HTR-8/SVneo (cell line): Measurements from ENCODE around the gene CCDC50.

Experiments
- DNase-seq: peaks from one replicate; pipeline ENCODE4 v3.0.0; 2011; ENCODE audit warnings: low spot score, mixed read lengths; ENCODE audit not compliant: insufficient read length
- FAIRE-seq: peaks from 2 replicates; lab custom pipeline; 2011; peaks lifted over from hg19 to GRCh38; lab: Jason Lieb, UNC

Gene CCDC50

GRCh38 chr3:191314109-191314728 lies 15.0 kb upstream of the CCDC50 start:
- DNase-seq (no peak), FAIRE-seq (no peak)

- DNase-seq (no peak), FAIRE-seq (no peak)
Measured at GRCh38 chr3:191316876-191317603, 12.2 kb upstream of the CCDC50 start.

- DNase-seq = no peak
- FAIRE-seq = no peak
Measured at GRCh38 chr3:191320316-191320715, 8.9 kb upstream of the CCDC50 start.

- DNase-seq (no peak), FAIRE-seq (no peak)
Measured at GRCh38 chr3:191321019-191321767, 8.0 kb upstream of the CCDC50 start.

- DNase-seq = no peak
Measured at GRCh38 chr3:191324936-191325335, 4.3 kb upstream of the CCDC50 start.

GRCh38 chr3:191327526-191327925 lies 1.7 kb upstream of the CCDC50 start:
- FAIRE-seq (no peak), DNase-seq (no peak)

More at GRCh38 chr3:191324936-191325335, 4.3 kb upstream of the CCDC50 start:
- FAIRE-seq = no peak

GRCh38 chr3:191328383-191328961 lies 722 bp upstream of the CCDC50 start:
- FAIRE-seq (no peak), DNase-seq (no peak)

GRCh38 chr3:191329654-191330529 lies 698 bp downstream of the CCDC50 start, which contains the start of gene UTS2B:
UTS2B (minus strand) TSS chr3:191330526; CDS start chr3:191282189, 48,337 bp downstream.
- peak; percentile 12 for DNase-seq
- no peak for FAIRE-seq

- FAIRE-seq (no peak), DNase-seq (peak; percentile 27)
Measured at GRCh38 chr3:191330530-191331048, 1.4 kb downstream of the CCDC50 start.

GRCh38 chr3:191331388-191331787 lies 2.2 kb downstream of the CCDC50 start:
- FAIRE-seq (no peak), DNase-seq (peak; percentile 31)

GRCh38 chr3:191333298-191333880 lies 4.2 kb downstream of the CCDC50 start:
- DNase-seq (no peak), FAIRE-seq (no peak)

GRCh38 chr3:191334346-191334893 lies 5.2 kb downstream of the CCDC50 start:
- DNase-seq (no peak), FAIRE-seq (no peak)

- DNase-seq = no peak
- no peak for FAIRE-seq
Measured at GRCh38 chr3:191336833-191337232, 7.6 kb downstream of the CCDC50 start.

- FAIRE-seq (no peak), DNase-seq (no peak)
Measured at GRCh38 chr3:191338177-191338488, 8.9 kb downstream of the CCDC50 start.

- no peak for DNase-seq
- no peak for FAIRE-seq
Measured at GRCh38 chr3:191339316-191339917, 10.2 kb downstream of the CCDC50 start.

- FAIRE-seq (no peak), DNase-seq (no peak)
Measured at GRCh38 chr3:191340351-191340750, 11.2 kb downstream of the CCDC50 start.

GRCh38 chr3:191340966-191341365 lies 11.8 kb downstream of the CCDC50 start:
- DNase-seq = no peak
- FAIRE-seq = no peak

- FAIRE-seq (no peak), DNase-seq (no peak)
Measured at GRCh38 chr3:191342006-191342405, 12.8 kb downstream of the CCDC50 start.

GRCh38 chr3:191342411-191342810 lies 13.2 kb downstream of the CCDC50 start:
- FAIRE-seq = no peak
- no peak for DNase-seq
